Stimulated activated CD4-positive, alpha-beta T cell treated with anti-CD3 and anti-CD28 coated beads, TNF-alpha, amount 100 ng/mL, for 4 hours (primary cell): Measurements from ENCODE around the gene CCL26.

Source experiments
- DNase-seq, 3 experiments: peaks; one replicate each; pipeline ENCODE4 v3.0.0-alpha.2; 2020; ENCODE audit warnings: low read depth in 3 of 3

The CCL26 gene, protein sequence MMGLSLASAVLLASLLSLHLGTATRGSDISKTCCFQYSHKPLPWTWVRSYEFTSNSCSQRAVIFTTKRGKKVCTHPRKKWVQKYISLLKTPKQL

GRCh38 chr7:75772081-75773077, at the start of gene CCL26:
Gene CCL26, minus strand, starts transcription at chr7:75772211. Its CDS starts 35 bp downstream, at chr7:75772176.
- no peak for DNase-seq

DNA sequence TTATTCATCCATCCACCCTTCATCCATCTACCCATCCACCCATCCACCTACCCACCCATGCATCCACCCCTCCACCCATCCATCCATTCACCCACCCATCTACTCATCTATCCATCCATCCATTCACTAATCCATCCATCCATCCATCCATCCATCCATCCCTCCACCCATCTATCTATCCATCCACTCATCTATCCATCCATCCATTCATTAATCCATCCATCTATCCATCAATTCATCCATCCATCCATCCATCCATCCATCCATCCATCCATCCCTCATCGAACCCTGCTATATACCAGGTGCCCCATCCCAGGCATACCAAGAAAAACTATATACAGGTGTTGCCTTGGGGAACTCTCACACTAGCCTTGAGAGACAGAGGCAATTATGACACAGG, 48.7 kb upstream of the CCL26 start:
- no peak for DNase-seq

- no peak for DNase-seq
These were observed 47.7 kb upstream of the CCL26 start for GRCh38 chr7:75819711-75820110.

DNA sequence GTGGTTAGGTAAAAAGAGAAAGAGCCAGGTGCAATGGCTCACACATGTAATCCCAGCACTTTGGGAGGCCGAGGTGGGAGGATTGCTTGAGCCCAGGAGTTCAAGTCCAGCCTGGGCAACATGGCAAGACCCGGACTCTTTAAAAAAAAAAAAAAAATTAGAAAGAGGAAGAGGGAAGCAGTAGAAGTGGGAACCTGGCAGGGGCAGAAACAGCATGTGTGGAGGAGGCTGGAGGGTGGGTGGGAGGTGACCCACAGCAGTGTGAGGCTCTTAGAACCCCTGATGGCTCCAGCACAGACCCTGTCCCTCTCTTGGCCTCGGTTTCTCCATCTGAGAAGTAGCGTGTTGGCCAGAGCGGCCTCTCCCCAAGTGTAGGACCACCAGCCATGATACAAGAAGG, 46.5 kb upstream of the CCL26 start:
- no peak for DNase-seq

GRCh38 chr7:75817116-75817515, 45.1 kb upstream of the CCL26 start:
- DNase-seq: no peak

DNA sequence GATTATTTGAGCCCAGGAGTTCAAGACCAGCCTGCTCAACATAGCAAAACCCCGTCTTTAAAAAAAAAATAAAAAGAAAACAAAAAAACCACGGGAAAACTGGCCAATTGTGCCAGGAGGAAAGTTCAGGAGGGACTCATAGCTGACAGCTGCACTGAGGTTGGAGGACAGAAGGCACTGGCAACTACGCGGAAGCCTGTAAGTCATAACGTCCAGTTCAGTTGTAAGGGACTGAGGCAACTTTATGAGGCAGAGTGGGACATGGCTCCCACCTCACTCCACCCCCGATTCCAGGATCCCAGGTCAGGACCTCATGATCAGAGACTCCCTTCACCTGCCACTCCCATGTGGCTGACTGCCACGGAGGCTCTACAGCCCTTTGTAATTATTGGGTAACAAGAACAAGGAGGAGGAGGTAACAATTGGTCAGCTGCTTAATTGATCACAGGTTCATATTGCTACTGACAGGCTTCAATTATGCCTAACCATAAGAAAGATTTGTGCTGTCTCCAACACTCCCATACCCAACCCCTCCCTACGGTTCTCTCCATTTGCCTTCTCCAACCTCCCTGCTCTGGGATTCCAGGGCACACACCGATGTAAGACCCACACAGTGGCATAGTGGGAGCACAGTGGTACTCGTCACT, 43.5 kb upstream of the CCL26 start:
- DNase-seq: no peak

DNA sequence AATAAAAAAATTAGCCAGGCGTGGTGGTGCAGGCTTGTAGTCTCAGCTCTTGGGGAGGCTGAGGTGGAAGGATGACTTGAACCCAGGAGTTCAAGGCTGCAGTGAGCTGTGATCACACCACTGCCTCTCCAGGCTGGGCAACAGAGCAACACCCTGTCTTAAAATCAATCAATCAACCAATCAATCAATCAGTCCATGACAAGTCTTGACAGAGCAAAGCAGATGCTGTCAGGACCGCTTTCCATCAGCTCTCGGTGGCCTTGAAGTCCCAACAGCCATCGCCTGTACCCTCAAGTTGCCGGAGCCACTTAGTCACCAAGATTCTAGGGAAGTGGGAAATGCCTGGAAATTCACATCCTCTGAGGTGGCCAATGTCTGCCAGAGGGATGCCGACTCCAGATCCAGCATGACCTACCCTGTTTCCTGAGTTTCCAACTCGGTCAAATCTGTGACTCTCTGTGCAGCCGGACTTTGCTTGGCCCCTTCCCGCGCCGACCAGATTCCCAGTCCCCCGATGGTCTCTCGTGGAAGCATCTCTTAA, 42.5 kb upstream of the CCL26 start:
- no peak for DNase-seq

- DNase-seq: no peak
These were observed 41.8 kb upstream of the CCL26 start, which contains the start of gene CCL24 for GRCh38 chr7:75813781-75814236. Gene CCL24, minus strand, starts transcription at chr7:75813806. Its CDS starts 91 bp downstream, at chr7:75813715.

DNA sequence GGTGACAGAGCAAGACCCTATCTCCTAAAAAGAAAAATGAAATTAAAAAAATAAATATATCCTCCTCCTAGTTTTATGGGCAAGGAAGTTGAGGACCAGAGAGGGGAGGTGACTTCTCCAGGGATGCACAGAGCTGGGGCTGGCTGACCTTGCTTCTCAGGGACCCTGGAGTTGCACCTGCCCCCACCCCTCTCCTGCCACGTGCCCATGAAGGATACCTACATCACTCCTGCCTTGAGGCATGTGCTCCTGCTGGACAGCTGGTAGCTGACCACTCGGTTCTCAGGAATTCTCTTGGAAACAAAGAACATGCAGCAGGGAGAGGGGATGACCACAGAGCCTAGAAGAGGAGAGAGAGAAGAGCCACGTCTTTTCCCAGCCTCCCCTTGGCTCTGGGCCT, 41.1 kb upstream of the CCL26 start:
- no peak for DNase-seq

GRCh38 chr7:75811894-75812678, 40.1 kb upstream of the CCL26 start:
- no peak for DNase-seq

DNA sequence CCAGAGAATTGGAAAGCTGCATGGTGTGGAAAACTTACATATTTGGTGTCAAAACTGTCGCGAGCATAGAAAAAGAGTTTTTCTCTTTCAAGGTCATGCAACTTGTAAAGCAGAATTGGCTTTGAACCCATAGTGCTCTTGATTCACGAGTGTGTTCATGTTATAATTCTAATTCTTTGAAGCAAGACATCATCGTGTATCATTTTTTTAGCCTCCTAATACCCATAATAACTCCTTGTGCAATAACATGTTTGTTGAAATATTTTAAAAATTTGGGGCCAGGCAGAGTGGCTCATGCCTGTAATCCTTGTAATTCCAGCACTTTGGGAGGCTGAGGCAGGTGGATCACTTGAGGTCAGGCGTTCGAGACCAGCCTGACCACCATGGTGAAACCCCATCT, 37.4 kb upstream of the CCL26 start:
- DNase-seq: no peak

- no peak for DNase-seq
These were observed 36.1 kb upstream of the CCL26 start for GRCh38 chr7:75808106-75808505.

GRCh38 chr7:75807452-75807851, 35.4 kb upstream of the CCL26 start:
- no peak for DNase-seq

DNA sequence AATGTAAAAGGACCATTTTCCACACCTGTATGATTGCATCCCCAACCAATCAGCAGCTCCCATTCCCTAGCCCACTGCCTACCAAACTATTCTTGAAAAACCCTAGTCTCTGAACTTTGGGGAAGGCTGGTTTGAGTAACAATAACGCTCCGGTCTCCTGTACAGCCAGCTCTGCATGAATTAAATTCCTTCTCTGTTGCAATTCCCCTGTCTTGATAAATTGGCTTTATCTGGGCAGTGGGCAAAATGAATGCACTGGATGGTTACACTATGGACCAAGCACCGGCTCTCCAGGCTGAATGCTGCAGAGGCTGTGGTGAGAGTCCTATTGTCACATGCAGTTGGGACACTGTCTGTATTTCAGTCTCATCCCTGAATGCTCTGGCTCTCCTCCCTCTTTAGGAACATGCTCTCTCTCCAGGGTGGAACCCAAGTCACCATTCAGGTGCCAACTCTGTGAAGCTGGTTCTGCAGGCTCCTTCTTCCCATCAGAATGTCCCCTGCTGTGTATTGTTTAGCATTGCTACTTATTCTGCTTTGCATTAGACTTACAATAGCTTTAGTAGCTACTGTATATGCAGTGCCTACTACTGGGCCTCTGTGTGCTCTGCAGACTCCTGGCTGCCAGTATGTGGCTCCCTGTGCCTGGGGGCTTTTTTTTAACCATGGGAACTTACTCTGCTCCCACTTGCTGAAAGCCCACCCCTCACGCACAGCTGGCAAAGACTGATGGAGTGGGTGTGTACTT, 34.7 kb upstream of the CCL26 start:
- no peak for DNase-seq

DNA sequence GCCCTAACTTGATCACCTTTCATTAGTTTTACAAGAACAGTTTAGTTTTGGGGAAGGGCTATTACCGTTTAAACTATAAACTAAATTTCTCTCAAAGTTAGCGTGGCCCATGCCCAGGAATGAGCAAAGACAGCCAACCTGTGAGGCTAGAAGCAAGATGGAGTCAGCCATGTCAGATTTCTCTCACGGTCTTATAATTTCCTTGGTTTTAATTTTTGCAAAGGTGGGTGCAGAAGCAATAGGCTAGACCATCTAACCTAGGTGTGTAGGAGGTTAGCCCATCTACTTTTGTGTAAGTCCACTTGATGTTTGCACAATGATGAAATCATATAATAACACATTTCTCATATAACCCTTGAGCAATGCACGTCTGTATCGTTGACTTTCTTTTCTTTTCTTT, 32.7 kb upstream of the CCL26 start:
- no peak for DNase-seq

DNA sequence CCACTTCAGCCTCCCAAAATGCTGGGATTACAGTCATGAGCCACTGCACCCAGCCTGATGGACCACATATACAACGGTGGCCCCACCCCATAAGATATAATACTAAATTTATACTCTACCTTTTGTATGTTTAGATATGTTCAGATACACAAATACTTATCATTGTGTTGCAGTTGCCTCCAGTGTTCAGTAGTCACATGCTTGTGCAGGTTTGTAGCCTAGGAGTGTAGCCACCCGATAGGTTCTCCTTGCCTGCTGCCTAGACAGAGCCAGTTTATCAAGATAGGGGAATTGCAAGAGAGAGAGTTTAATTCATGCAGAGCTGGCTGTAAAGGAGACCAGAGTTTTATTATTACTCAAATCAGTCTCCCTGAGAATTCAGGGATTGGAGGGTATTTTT, 32.0 kb upstream of the CCL26 start:
- DNase-seq: no peak

DNA sequence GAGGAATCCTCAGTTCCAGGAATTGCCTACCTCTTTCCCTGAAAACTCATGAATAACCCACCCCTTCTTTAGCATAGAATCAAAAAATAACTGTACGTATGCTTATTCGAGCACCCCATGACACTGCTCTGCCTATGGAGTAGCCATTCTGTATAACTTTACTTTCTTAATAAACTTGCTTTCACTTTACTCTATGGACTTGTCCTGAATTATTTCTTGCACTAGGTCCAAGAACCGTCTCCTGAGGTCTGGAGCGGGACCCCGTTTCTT, 30.5 kb upstream of the CCL26 start:
- no peak for DNase-seq

DNA sequence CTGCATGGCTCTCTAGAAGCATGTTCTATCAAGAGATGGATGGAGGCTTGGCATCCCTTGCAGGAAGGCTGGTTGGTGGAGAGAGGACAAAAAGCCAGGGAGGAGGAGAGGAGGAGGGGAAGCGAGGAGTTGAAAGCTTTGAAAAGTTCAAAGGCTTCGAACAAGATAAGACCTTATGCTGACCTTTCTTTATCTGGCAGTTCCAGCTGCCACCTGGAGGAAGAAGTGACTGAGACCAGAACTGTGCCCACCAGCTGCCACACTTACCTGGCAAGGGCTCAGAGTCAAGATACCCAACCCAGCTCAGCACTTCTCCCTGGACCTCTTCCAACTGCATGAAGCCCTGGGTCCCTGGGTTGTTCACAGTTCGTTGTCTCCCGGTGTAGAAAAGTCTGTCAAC, 26.8 kb upstream of the CCL26 start:
- DNase-seq: no peak

GRCh38 chr7:75796420-75796819, 24.4 kb upstream of the CCL26 start:
- no peak for DNase-seq

DNA sequence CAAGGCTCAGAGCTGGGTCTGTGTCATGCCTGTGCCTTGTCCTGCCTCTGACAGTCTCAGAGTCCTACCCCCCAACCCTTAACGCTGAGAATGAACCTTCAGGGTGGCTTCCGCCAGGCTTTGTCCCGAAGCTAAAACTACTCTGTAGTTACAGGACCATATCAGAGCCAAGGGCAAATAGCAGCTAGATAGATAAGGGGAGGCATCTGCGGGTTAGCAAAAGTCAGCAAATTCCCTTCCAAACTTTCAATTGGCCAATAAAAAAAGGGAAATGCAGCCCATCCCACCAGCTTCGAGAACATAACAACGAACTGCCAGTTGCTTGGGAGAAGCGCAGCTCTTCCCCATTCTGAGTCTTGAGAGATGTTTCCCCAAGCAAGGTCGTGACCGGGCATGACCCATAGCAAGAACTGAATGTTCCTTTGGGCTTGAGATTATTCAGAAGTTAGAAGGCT, 23.8 kb upstream of the CCL26 start:
- no peak for DNase-seq

- DNase-seq: no peak
These were observed 21.7 kb upstream of the CCL26 start for GRCh38 chr7:75793676-75794075.
